Endothelial cell of hepatic sinusoid (primary cell): ENCODE results near the gene RPL22.
"Not testable (repeated sequence)": the region's sequence is repeated elsewhere in the genome, so short reads cannot be mapped to it uniquely, and the experiment has no call there.

ENCODE experiments used
- in situ Hi-C: cut with HindIII; loops from 2 replicates; pipeline ENCODE4 v1.10.0; 2017; ENCODE audit warnings: low sequenced_read_pairs

Gene RPL22

GRCh38 chr1:6234502-6235295 is 35.3 kb upstream of the RPL22 start:
- in situ Hi-C loops, result no loop called here

- in situ Hi-C loops, result no loop called here
Observed at GRCh38 chr1:6233376-6233775, 34.0 kb upstream of the RPL22 start.

- in situ Hi-C loops, result no loop called here
Observed at GRCh38 chr1:6225651-6226050, 26.3 kb upstream of the RPL22 start.

- in situ Hi-C loops, result no loop called here
Observed at GRCh38 chr1:6224718-6225117, 25.3 kb upstream of the RPL22 start.

- in situ Hi-C loops, result no loop called here
Observed at GRCh38 chr1:6223617-6224016, 24.2 kb upstream of the RPL22 start.

GRCh38 chr1:6222636-6223035 is 23.2 kb upstream of the RPL22 start:
- in situ Hi-C loops, result no loop called here

- in situ Hi-C loops, result no loop called here
Observed at GRCh38 chr1:6221210-6221784, 21.9 kb upstream of the RPL22 start.

GRCh38 chr1:6220236-6220635 is 20.8 kb upstream of the RPL22 start:
- in situ Hi-C loops, result no loop called here

GRCh38 chr1:6219641-6220040 is 20.2 kb upstream of the RPL22 start:
- in situ Hi-C loops, result not testable (repeated sequence)

- in situ Hi-C loops, result no loop called here
Observed at GRCh38 chr1:6218375-6219164, 19.2 kb upstream of the RPL22 start.

- in situ Hi-C loops, result no loop called here
Observed at GRCh38 chr1:6212193-6212959, 13.0 kb upstream of the RPL22 start.

GRCh38 chr1:6211731-6212130 is 12.3 kb upstream of the RPL22 start:
- in situ Hi-C loops, result no loop called here

GRCh38 chr1:6210591-6211355 is 11.4 kb upstream of the RPL22 start:
- in situ Hi-C loops, result no loop called here

- in situ Hi-C loops, result no loop called here
Observed at GRCh38 chr1:6209661-6210580, 10.5 kb upstream of the RPL22 start.

- in situ Hi-C loops, result no loop called here
Observed at GRCh38 chr1:6208723-6209660, 9.6 kb upstream of the RPL22 start.

- in situ Hi-C loops, result no loop called here
Observed at GRCh38 chr1:6207921-6208320, 8.5 kb upstream of the RPL22 start.

- in situ Hi-C loops, result no loop called here
Observed at GRCh38 chr1:6207075-6207885, 7.9 kb upstream of the RPL22 start.

GRCh38 chr1:6206520-6206855 is 7.1 kb upstream of the RPL22 start:
- in situ Hi-C loops, result no loop called here
